OCI-LY7 (cell line): ENCODE results near the gene ACTR2.

ENCODE experiments used
- CTCF ChIP-seq: fragments of 200-600 bp; sonication (generic); conservative IDR thresholded peaks from 2 replicates; pipeline ENCODE4 v1.5.1; 2014; ENCODE audit warnings: mild to moderate bottlenecking, antibody characterized with exemption, low read length, moderate library complexity, mixed read lengths
- EZH2phosphoT487 ChIP-seq: fragments of 200-600 bp; sonication (generic); IDR thresholded peaks from 2 replicates; pipeline ENCODE4 v1.6.1; 2018; ENCODE audit warnings: low read depth, borderline replicate concordance, mild to moderate bottlenecking, mixed run types, antibody characterized with exemption, low read length, moderate library complexity, mixed read lengths

GRCh38 chr2:65320042-65320725, 92.6 kb downstream of the ACTR2 start:
- no peak for TF ChIP-seq EZH2phosphoT487
- peak; percentile 67 for TF ChIP-seq CTCF
